AG04449 (cell line): ENCODE data around the gene WDR64.
"Not testable (repeated sequence)": the region's sequence is repeated elsewhere in the genome, so short reads cannot be mapped to it uniquely, and the experiment has no call there.

Experiments
- CTCF ChIA-PET: fragments of 350-600 bp; formaldehyde crosslinking; extraction: SDS; loops from one replicate; lab custom pipeline; 2021; ENCODE audit warnings: antibody characterized with exemption; lab: Yijun Ruan, JAX
- POLR2A ChIA-PET: fragments of 400-600, 350-600 bp; formaldehyde crosslinking; extraction: SDS; loops from one replicate; lab custom pipeline; 2020; ENCODE audit warnings: antibody characterized with exemption, inconsistent platforms; lab: Yijun Ruan, JAX
- DNase-seq: peaks from one replicate; pipeline ENCODE4 v3.0.0-alpha.2; 2010; ENCODE audit warnings: low read depth, low spot score
- H3K4me3 ChIP-seq: 2 replicates; pipeline ENCODE4 v1.5.1; 2011; ENCODE audit warnings: low read depth, mild to moderate bottlenecking, control low read depth, low read length
- CTCF ChIP-seq: IDR thresholded peaks from one replicate; pipeline ENCODE4 v1.5.1; 2011; ENCODE audit warnings: mild to moderate bottlenecking, moderate library complexity, low read length, control low read depth, inconsistent platforms; ENCODE audit not compliant: insufficient read depth; ENCODE audit errors: missing control alignments

WDR64 gene

DNA sequence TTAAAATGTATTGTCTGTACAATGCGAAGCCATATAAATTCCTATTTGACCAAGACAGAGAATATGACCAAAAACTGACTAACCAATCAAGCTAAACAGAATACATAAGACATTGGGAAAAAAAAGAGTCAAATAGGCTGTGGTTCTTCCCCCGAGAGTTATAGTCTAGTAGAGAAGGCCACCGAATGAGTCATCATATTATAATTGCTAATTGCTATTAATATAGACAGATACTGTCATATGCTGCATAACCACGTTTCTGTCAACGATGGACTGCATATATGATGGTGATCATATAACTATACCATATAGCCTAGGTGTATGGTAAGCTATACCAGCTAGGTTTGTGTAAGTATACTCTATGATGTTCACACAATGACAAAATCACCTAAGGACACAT, 82.5 kb downstream of the WDR64 start:
- POLR2A ChIA-PET: no interaction called here
- CTCF ChIA-PET: no interaction called here
- DNase-seq: no peak

GRCh38 chr1:241735493-241735926, 83.4 kb downstream of the WDR64 start:
- CTCF ChIA-PET, H3K4me3 ChIP-seq, POLR2A ChIA-PET, DNase-seq: not testable (repeated sequence)

More for the DNA sequence above, 82.5 kb downstream of the WDR64 start:
- H3K4me3 ChIP-seq: no peak overlapping the region
- no peak for TF ChIP-seq CTCF

DNA sequence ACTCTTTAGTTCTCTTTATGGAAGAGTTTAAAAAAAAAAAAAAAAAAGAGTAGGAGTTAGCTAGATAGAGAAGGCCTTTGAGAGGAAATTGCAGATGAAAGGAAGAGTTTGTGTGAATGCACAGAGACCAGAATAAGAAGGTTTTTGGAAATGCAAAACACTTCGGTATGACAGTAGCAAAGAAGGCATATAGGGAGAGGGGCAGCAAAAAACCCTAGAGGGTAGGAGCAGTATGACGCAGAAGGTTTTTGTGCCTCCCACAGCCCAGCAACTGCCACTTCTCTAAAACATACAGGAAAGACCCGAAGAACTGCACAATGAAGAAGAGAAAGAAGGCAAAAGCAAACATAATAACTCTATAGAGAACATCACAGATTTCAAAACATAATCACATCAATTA, 84.3 kb downstream of the WDR64 start:
- no peak for TF ChIP-seq CTCF
- H3K4me3 ChIP-seq: no peak overlapping the region
- DNase-seq: no peak
- ChIA-PET CTCF (no interaction called here), POLR2A (no interaction called here)

DNA sequence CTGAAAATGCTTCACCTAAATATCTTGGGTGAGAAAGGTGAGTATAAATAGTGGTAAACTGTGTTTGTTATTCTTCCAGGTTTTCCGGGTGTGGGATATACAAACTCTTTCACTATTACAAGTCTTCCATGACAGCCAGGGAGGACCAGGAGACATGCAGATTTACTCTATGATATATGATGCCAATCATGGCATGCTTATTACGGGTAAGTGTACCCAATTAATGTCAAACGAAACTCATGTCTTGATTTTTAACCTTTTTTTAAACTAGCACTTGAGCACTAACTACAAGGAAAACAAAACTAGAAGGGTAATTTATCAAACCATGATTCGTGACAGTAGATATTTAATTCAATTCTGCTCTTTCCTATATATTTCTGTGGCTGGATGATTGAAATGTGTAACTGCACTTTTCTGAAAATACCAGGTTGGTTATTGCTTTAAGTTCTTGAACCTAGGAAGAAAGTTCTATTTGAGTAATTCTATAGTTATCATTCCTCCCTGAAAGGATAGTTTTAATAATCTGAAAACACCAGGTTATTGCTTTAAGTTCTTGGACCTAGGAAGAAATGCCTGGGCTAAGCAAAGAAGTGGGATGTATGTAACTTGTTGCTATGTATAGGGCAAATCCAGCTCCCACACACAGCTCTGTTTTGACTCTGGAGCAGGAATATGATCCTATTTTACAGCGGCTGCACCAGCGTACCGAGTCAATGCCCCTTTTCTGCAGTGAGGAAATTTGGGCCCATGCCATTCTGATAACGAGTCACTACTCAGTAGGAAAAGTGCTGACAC, 86.4 kb downstream of the WDR64 start:
- H3K4me3 ChIP-seq: no peak overlapping the region
- ChIA-PET POLR2A (no interaction called here), CTCF (no interaction called here)
- TF ChIP-seq CTCF: no peak
- no peak for DNase-seq

- POLR2A ChIA-PET: no interaction called here
- CTCF ChIA-PET: no interaction called here
- no peak overlapping the region for H3K4me3 ChIP-seq
- no peak for TF ChIP-seq CTCF
- DNase-seq: no peak
These were observed 90.0 kb downstream of the WDR64 start for GRCh38 chr1:241742084-241742483.

- no peak for DNase-seq
- ChIA-PET CTCF (no interaction called here), POLR2A (no interaction called here)
- no peak for TF ChIP-seq CTCF
- no peak overlapping the region for H3K4me3 ChIP-seq
These were observed 92.5 kb downstream of the WDR64 start for GRCh38 chr1:241744591-241744990.

DNA sequence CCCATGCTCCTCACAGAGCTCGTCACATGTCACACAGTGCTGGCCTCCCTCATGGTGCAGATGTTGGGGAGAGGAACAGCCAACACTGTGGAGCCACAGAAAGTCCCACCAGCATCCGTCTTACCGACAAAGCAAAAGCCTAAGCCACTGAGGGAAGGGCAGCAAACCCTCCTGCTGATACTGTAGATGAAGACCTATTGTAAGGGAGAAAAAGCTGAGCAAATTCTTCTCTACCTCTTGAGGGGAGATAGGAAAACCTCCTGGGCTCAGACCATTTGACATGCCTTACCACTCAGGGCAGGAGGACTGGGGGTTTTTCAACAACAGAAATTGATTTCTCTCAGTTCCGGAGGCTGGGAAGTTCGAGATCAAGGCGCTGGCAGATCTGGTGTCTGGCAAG, 95.9 kb downstream of the WDR64 start:
- ChIA-PET CTCF (no interaction called here), POLR2A (no interaction called here)
- H3K4me3 ChIP-seq: no peak overlapping the region
- TF ChIP-seq CTCF: no peak
- DNase-seq: no peak
